HG03439 (cell line): ENCODE measurements around the gene IL5RA.

Experiments used
- ATAC-seq: cut with Tn5 transposase; IDR thresholded peaks from one replicate; pipeline ENCODE4 v1.9.1; 2021; ENCODE audit warnings: mild to moderate bottlenecking, moderate library complexity; ENCODE audit not compliant: unreplicated experiment

The IL5RA gene, protein sequence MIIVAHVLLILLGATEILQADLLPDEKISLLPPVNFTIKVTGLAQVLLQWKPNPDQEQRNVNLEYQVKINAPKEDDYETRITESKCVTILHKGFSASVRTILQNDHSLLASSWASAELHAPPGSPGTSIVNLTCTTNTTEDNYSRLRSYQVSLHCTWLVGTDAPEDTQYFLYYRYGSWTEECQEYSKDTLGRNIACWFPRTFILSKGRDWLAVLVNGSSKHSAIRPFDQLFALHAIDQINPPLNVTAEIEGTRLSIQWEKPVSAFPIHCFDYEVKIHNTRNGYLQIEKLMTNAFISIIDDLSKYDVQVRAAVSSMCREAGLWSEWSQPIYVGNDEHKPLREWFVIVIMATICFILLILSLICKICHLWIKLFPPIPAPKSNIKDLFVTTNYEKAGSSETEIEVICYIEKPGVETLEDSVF

DNA sequence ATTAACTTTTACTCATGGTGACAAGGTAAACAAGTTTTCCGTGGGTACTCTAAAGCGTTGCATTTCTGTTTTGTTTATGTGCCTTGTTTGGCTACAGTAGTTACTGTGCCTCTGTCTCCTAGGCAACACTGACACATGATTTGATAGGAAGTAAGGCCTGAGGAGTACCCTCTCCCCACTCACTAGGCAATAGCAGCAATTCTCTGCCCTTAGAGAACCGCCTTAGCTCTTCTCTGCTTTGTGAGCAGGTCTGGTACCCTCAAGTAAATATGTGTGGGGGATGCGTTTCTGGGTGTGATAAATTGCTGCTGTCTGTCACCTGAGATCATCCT lies at the start of gene IL5RA:
Gene IL5RA (minus strand): TSS at position 76 of the 332 bp plus-strand sequence. CDS start 5,390 bp downstream, outside the sequence.
- ATAC-seq = peak; percentile 51

DNA sequence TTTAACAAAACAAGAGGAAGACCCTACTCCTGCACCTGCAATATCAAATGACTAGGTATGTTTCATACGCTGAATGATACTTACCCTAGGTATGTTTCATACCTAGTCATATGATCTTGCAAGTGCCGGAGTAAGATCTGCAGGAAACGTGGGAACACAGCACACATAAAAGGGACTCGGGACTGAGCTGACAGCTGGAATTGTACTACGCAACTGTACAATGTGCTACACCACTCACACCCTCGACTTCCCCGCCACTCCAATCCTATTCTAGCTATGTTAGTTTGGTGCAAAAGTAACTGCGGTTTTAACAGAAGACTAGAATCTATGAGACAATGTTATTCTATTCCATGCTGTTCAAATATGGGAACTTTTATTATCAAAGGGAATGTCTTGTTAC lies 47.3 kb upstream of the IL5RA start:
- ATAC-seq = no peak

DNA sequence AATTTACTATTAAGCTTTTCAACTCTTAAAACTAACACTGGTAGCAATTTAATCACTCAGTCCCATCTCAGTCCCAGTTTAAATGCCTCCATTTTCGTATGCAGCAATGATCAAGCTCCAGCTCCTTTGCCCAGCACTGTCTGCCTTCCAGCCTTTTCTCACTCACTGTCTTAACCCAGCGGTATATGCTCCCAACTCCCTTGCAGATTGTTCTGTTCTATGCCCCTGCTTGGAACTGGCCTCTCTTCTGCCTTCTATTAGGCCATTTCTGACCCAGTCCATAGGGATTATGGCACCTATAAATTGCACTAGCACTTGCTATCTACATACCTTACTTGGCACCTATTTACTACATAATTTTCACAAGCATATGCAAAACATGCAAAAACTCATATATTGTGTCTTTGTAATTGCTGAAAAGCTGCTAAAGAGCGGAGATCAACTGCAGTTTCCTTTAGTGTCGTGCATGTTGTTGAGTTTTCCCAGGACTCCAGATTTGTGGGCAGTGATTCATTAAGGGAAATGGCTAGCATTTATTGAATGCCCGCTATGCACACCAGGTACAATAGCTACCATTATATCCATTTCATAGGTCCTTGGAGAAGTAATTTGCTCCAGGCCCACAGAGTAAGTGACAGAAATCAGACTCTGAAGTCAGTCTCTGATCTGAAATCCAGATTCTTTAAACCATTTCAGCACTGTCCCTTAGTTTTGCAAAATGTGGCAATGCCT lies 44.9 kb upstream of the IL5RA start:
- ATAC-seq = no peak

DNA sequence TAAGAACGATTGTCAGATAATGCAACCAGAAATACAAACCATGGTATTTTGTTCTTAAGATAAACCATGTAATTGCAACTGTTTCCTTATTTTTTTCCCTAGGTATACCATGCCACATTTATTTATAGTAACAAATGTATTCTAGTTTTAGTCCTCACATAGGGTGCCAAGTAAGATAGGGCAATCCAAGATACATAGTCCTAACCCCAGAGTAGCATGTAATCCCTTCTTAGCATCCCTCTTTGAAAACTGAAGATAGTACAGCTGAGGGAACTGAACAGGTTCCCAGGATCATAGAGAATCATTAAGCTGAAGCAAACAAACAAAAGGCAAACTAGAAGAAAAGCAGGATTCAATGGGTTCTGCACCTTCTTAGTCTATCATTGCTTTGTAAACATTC lies 41.3 kb upstream of the IL5RA start:
- no peak for ATAC-seq

DNA sequence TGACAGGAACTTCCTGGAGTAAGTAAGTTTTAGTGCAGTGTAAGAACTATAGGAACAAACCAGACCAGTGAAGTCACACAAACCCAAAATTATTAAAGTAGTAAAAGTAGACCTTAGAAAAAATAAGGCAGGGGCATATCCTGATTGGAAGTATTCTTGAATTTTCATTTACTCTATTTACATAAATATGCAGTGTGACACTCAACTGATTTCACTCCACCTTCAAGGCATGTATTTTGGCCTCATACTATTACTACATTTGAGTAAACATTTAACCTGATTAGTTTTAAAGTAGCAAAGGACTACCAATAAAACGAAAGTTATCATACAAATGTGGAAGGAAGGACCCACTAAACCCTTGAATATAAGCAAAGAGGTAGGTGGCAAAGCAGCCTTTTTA lies 39.4 kb upstream of the IL5RA start:
- no peak for ATAC-seq

DNA sequence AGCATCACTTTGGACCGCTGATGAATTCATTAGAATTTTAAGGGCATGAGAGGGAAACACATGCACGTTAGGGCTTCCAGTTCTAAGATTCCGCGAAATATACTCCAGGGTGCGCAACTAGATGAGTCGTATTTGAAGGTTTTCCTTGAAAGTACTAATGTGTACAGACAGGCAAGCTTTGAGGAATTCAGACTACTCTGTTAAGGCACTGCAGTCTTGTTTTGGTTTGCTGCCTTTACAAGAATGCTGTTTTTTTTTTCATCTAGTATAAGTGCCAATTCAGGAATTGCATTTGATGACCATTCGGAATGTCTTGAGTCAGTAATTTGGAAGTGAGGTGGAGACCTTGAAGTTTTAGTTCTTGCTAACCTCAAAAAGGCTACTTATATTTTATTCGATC lies 35.7 kb upstream of the IL5RA start:
- ATAC-seq = no peak

DNA sequence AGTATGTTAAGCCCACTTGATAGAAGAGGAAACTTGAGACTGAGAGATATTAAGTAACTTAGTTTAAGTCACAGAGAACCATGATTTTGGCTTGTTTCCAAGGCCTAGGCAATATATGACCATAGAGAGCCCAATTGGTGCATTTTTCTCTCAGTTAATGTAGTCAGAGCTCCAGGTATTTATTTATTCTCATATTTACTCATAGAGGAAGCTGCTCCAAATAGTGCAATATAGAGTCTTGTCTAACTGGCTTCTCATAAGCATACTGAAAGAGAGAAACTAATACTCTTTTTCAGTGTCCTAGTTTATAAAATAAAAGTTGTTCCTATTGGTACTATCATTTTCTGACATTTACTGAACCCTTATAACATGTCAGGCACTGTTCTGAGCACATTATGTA lies 31.8 kb upstream of the IL5RA start:
- no peak for ATAC-seq

DNA sequence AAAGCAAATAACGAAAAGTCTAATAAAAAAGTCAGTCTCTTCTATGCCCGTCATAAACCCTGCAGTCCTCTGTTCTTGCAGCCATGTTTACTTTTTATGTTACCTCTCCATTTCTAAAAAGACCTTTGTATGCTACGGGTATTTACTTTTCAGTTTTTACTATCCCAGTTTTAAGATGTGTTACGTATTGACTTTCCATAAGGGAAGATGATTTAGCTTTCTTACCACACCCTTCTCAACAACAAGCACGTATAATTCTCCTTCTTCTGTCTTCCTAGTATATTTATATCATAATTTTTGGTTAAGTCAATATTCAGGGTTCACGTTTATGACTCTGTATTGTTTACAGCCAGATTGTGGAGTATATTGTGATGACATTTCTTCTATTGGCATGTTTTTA lies 27.4 kb upstream of the IL5RA start:
- ATAC-seq = no peak

DNA sequence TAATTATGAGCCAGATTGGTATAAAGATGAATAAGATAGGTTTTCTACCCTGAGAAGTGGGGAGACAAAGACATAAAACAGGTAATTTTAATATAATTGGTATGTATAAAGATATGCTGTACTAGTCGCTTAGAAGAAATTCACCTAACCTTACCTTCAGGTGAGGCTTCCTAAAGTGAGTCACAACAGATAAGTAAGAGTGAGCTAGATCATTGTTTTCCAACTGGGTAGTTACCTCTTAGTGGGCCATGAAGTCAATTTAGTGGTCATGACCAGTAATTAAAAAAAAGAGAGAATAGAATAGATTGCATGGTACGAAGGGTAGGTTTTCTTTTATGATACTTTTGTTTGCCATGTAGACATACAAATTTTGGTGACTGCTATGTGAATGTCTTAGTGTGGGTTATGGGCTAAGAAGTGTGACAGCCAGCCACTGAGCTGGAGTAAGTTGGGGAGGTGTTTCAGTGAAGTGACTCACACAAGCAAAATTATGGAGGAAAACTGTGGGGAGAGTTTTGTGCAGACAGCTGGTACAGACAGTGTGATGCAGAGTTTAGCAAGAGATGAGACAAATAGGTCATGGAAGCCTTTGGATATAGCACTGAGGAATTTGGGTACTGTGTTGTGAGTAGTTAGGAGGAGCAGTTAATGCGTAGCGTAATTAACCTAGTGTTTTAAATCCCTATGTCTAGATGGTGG lies 24.7 kb upstream of the IL5RA start:
- no peak for ATAC-seq

DNA sequence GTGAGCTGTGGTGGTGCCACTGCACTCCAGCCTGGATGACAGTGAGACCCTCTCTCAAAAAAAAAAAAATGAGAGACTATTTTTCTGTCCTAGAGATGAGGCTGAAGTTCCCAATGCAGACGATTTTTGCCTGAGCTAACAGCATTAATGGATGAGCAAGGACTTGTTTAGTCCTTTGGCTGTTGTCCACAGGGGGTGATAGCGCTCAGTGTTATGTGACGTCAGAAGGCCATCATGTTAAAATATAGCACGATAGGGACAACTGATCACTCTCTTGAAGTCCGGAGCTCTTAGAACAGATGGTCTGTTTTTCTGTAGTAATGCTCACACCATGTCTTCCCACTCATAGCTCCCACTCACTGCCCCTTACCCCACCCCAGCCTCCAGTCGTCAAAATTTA lies 23.3 kb upstream of the IL5RA start:
- ATAC-seq = no peak

DNA sequence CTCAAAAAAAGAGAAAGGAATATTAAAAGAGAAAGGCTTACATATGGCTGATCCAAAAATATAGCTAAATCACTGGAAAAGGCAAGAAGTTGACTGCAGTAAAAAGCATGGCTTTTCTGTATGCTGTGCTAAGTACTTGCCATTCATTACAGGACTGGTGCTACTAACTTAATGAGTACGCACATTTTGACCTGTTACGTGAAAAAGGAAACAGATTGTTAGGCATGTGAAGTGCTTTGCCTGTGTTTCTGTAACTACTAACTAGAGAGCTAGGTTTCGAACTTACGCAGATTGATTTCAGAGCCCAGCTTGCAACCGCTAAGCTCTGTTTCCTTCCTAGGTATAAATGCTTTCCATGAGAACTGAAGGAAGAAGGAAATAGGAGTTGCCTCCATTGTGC lies 19.4 kb upstream of the IL5RA start:
- ATAC-seq = no peak

DNA sequence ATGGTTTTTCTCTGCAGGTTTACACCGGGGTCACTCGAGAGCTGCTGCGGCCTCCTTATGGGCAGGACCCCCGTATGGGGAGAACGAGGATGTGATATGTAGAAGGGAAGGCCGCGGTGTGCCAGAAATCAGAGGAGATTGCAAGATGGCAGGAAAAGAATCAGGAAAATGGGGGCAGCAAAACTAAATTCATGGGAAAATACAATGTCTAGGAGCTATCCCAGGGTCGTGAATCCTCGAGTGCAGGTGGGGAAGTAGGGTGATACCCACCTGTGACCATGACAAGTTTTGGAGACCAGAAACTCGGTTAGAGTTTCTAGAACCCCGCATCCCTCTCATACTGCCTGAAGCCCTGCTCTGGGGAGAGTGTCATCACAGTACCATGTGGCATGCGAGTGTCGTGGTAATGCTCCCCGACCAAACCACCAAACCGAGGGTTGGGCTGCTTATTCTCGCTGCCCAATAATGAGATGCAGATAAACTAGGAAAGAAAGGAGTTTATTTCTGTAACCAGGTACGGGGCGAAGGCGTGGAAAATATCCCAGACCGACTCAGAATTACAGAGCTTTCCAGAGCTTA lies 17.3 kb upstream of the IL5RA start:
- no peak for ATAC-seq

DNA sequence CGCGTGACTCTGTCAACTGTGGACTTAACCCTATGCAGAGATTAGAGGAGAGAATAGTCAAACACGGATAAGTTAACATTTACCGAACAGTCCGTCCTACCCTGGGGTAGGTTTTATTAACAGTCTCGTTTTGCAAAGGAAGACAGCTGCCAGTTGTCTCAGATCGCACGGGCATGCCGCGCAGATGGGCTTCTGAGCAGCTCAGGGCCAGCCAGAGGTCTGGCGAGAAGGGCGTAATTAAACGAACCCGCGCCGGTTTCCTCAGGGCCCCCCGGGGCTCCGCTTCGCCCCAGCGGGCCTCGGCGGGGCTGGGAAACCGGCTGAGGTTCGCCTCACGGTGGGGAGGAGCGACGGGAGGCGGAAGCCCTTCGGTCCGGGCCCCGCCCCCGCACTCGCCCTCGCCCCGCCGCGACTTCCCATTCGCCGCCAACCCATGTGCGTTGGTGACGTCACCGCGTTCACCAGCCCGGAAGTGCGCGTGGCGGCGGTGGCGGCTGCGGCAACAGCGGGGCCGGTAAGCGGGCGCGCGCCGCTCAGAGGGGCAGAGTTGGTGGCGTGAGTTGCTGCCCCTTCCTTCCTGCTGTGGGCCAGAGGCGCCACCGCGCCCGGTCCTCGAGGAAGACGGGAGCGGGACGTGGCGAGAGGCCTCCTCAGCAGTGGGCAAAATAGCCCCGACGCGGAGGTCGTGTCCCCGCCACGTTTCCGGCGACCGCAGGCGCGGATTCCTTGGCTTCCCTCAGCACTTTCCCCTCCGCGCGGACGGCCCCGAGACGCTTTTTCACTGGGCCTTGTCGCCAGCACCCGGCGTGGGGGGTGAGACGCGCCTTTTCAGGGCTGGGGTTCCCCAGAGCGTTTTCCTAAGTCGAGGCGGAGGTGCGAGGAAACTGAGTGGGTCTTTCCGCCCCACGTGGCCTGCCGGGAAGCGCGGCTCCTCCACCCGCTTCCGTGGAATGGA lies 16.6 kb upstream of the IL5RA start, which contains the start of gene TRNT1:
Gene TRNT1 (plus strand): TSS at position 464 of the 955 bp plus-strand sequence. CDS start 2,101 bp downstream, outside the sequence.
- ATAC-seq = peak; percentile 95

DNA sequence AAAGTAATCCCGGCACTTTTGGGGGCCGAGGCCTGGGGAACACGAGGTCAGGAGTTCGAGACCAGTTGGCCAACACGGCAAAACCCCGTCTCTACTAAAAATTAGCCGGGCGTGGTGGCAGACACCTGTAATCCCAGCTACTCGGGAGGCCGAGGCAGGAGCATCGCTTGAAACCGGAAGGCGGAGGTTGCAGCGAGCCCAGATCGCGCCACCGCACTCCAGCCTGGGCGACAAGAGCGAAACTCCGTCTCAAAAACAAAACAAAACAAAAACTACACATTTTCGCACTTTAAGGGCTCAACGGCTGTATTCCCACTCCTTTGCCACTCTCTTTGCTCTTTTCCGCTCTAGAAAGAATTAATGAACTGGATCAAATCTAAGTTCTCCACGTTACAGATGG lies 15.8 kb upstream of the IL5RA start:
- ATAC-seq = no peak

DNA sequence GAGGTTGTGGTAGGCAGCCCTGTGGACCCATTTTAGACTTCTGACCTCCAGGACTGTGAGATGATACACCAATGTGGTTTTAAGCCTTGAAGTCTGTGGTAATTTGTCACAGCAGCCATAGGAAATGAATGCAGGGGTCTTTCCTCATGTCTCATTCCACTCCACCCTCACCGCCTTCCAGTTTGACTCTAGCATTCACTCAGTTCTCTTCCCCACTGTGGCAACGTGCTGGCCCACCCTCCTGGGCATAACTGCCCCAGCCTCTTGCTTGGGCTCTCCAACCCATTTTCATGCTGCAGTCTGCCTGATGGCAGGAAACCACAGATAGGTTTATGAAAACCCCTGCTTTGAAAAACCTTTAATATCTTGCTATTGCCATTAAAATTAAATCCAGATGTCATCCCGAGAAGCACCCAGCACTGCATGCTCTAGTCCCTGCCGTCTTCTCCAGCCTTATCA lies 9.2 kb upstream of the IL5RA start:
- ATAC-seq = no peak

DNA sequence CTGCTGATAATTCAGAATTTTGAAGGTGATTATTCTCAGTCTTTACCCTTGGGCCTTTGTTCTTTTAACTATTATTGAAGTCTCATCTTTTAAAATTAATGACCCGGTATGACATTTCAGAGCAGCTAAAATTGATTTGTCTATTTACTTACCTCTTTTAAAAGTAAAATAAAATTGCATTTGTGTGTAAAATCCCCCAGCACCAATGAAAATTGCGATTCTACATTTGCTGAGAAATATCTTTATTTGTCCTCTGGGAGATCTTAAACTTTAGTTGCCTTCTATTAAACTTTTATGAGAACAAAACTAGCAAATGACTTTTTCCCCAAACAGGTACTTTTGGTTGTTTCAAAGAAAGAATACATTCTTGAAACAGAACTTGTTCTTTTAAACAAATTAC lies 7.5 kb upstream of the IL5RA start:
- ATAC-seq = no peak

DNA sequence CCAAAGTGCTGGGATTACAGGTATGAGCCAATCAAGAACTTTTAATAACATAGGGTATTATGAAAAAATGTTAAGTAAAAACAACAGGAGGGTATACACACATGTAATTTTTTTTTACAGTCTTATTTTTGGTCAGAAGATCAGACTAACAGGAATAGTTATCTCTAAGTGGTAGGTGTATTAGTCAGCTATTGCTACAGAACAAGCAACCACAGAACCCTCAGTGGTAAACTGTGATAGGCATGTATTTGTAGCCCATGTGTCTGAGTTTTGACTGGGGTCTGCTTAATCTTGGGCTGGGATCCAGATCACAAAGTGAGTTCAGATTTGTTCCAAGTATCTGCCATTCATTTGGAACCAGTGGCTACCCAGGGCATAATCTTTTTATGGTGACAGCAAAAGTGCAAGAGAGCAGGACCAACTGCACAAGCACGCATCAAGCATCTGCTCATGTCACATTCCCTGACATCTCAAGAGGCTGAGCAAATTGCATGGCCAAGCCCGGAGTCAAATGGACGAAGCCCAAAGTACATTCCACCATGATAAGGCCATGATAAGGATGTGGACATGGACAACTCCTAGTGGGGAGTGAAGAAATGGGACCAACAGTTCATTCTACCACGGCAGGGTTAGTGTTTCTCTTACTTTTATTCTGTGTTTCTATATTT lies 3.0 kb upstream of the IL5RA start:
- no peak for ATAC-seq

DNA sequence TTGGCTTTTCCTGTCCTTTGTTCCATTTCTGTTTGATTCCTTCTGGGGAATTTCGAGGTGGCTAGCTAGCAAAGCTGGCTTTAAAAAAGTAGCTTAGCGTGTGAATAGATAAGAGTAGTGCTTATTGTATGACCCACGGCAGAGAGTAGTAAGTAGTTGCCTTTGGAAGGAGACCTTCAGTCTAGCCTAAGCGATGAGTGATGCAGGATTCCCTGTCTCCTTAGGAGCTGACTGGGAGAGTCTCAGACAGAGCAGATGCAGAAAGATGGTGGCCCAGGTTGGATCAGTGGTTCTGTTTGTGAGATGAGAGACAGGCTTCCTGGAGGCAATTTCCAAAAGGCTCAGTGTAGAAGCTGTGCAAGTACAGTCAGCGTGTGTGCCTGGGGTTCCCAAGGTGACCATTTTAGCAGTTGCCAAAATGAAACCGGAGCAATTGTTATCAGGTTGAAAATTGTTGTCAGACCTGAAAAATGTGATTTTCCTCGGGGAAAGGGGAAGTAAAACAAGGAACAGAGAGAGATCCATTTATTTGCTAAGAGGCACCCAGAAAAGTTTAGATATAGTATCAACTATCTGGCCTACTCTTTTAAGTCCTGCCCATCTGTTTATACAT lies 681 bp upstream of the IL5RA start:
- no peak for ATAC-seq
